Measurements from ENCODE around the gene AKR1C8.

DNA sequence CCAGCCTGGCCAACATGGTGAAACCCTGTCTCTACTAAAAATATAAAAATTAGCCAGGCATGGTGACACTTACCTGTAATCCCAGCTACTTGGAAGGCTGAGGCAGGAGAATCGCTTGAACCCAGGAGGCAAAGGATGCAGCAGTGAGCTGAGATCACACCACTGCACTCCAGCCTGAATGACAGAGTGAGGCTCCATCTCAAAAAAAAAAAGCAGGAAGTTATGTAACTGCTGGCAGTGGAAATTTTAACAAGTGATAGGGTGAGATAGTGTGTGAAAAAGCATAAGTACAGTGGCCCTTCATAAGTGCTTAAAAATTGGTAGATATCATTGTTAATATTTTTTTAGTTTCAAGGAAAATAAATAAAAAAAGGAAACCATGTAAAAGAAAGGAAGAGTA, 78.4 kb downstream of the AKR1C8 start:
- TF ChIP-seq, protein P1, sequence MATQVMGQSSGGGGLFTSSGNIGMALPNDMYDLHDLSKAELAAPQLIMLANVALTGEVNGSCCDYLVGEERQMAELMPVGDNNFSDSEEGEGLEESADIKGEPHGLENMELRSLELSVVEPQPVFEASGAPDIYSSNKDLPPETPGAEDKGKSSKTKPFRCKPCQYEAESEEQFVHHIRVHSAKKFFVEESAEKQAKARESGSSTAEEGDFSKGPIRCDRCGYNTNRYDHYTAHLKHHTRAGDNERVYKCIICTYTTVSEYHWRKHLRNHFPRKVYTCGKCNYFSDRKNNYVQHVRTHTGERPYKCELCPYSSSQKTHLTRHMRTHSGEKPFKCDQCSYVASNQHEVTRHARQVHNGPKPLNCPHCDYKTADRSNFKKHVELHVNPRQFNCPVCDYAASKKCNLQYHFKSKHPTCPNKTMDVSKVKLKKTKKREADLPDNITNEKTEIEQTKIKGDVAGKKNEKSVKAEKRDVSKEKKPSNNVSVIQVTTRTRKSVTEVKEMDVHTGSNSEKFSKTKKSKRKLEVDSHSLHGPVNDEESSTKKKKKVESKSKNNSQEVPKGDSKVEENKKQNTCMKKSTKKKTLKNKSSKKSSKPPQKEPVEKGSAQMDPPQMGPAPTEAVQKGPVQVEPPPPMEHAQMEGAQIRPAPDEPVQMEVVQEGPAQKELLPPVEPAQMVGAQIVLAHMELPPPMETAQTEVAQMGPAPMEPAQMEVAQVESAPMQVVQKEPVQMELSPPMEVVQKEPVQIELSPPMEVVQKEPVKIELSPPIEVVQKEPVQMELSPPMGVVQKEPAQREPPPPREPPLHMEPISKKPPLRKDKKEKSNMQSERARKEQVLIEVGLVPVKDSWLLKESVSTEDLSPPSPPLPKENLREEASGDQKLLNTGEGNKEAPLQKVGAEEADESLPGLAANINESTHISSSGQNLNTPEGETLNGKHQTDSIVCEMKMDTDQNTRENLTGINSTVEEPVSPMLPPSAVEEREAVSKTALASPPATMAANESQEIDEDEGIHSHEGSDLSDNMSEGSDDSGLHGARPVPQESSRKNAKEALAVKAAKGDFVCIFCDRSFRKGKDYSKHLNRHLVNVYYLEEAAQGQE (IDR thresholded peaks at IDR 0.05; ENCODE audit: low read depth, low read length) = no peak
- TF ChIP-seq POLR2AphosphoS5 (IDR thresholded peaks at IDR 0.05; ENCODE audit: low read depth, low read length) = no peak
- TF ChIP-seq CTCF (IDR thresholded peaks at IDR 0.05) = no peak
